AG04449 (cell line): ENCODE data around the gene GALR2.
A peak's percentile ranks its signal among the peaks of the same experiment; 100 is the strongest.
"Not testable (repeated sequence)": the region's sequence is repeated elsewhere in the genome, so short reads cannot be mapped to it uniquely, and the experiment has no call there.

Source experiments
- CTCF ChIA-PET: fragments of 350-600 bp; formaldehyde crosslinking; extraction: SDS; loops from one replicate; lab custom pipeline; 2021; ENCODE audit warnings: antibody characterized with exemption; lab: Yijun Ruan, JAX
- POLR2A ChIA-PET: fragments of 400-600, 350-600 bp; formaldehyde crosslinking; extraction: SDS; loops from one replicate; lab custom pipeline; 2020; ENCODE audit warnings: antibody characterized with exemption, inconsistent platforms; lab: Yijun Ruan, JAX
- DNase-seq: peaks from one replicate; pipeline ENCODE4 v3.0.0-alpha.2; 2010; ENCODE audit warnings: low read depth, low spot score
- H3K4me3 ChIP-seq: 2 replicates; pipeline ENCODE4 v1.5.1; 2011; ENCODE audit warnings: low read depth, mild to moderate bottlenecking, control low read depth, low read length
- TF ChIP-seq, protein P1 (sequence below): IDR thresholded peaks from one replicate; pipeline ENCODE4 v1.5.1; 2011; ENCODE audit warnings: mild to moderate bottlenecking, moderate library complexity, low read length, control low read depth, inconsistent platforms; ENCODE audit not compliant: insufficient read depth; ENCODE audit errors: missing control alignments

Gene GALR2

DNA sequence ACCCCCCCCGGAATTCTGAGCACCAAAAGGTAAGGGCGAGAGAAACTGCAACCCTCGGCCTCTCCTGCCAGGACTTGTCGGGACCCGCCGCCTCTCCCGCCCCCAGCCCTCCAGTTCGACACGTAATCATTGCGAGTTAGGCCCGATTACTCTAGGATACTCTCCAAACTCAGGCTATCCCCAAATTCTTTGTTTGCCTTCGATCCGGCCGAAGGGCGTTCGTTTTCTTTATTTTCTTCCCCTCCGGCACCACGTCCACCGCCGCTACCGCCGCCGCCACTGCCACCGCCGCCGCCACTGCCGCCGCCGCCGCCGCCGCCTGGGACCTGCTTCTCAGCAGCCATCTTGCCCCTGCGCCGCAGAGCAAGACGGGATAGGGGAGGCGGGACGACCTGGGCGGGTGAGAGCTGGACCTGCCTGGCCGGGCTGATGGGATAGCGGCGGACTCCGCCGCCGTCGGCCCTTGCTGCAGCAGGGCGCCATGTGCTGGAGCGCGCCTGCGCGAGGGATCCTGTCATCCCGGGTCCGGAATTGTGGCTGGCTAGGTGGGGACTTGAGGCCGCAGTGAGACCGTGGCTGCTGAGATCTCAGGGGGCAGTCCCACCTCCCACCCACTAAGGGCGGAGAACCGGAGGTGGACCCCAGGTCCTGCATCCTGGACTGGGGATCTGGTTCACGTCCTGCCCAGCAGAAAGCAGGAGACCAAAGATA is 2.3 kb upstream of the GALR2 start, which contains the start of gene SRP68:
Gene SRP68 (minus strand): TSS at position 370 of the 711 bp plus-strand sequence. CDS start 26 bp downstream, at position 344.
- POLR2A ChIA-PET: interaction anchor here (1.0 kb wide), 1 partner anchor 37 kb away, joined by 3 read pairs; no protein-coding TSS in a partner anchor
- CTCF ChIA-PET: interaction anchor here (1.0 to 1.5 kb wide), 2 partner anchors 58 to 208 kb away, joined by 3 to 4 read pairs; no protein-coding TSS in a partner anchor
- TF ChIP-seq, protein P1, sequence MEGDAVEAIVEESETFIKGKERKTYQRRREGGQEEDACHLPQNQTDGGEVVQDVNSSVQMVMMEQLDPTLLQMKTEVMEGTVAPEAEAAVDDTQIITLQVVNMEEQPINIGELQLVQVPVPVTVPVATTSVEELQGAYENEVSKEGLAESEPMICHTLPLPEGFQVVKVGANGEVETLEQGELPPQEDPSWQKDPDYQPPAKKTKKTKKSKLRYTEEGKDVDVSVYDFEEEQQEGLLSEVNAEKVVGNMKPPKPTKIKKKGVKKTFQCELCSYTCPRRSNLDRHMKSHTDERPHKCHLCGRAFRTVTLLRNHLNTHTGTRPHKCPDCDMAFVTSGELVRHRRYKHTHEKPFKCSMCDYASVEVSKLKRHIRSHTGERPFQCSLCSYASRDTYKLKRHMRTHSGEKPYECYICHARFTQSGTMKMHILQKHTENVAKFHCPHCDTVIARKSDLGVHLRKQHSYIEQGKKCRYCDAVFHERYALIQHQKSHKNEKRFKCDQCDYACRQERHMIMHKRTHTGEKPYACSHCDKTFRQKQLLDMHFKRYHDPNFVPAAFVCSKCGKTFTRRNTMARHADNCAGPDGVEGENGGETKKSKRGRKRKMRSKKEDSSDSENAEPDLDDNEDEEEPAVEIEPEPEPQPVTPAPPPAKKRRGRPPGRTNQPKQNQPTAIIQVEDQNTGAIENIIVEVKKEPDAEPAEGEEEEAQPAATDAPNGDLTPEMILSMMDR: no peak
- H3K4me3 ChIP-seq: peak within 1 kb of the TSS; percentile 91
- peak; percentile 64 for DNase-seq

DNA sequence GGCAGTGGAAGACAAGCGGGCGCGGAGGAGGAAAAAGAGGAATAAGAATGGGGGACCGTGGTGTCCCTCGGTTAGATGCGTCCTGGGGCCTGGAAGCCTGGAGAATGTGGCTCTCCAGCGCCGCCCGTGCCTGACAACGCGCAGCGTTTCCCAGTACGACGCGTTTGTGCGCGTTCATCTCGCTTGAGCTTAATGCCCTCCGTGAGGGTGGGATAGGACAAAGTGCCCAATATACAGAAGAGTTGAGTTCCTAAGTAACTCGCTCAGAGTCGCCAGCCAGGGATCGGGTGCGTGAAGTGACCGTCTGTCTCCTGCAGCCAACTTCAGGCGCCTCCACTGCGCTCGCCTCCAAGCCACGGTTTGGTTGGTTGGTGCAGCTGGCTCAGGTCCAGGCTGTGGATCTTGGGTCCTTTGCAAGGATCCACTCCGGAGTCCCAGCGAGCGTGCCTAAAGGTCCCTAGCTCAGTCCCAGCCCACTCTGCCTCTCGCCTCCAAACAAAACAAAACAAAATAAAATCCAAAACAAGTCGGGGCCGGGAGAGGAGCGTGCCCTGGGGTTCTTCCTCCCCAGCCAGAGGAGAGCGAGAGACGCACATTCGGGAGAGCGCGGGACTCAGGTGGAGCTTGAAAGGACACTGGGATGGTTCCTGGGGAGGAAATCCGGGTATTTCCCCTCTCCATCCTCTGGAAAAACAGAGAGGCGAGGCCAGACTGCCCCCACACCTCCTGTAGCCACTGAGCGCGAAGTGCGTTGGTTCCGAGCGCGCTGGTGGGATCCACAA is 974 bp downstream of the GALR2 start:
- TF ChIP-seq, protein P1: no peak
- ChIA-PET POLR2A (no interaction called here), CTCF (interaction anchor here (1.0 kb wide), 1 partner anchor 62 kb away, joined by 4 read pairs; no protein-coding TSS in a partner anchor)
- no peak for DNase-seq
- H3K4me3 ChIP-seq: no peak overlapping the region

GRCh38 chr17:76076146-76076764 is 1.7 kb downstream of the GALR2 start:
- CTCF ChIA-PET: no interaction called here
- DNase-seq: no peak
- no peak overlapping the region for H3K4me3 ChIP-seq
- POLR2A ChIA-PET: no interaction called here
- TF ChIP-seq, protein P1: no peak

DNA sequence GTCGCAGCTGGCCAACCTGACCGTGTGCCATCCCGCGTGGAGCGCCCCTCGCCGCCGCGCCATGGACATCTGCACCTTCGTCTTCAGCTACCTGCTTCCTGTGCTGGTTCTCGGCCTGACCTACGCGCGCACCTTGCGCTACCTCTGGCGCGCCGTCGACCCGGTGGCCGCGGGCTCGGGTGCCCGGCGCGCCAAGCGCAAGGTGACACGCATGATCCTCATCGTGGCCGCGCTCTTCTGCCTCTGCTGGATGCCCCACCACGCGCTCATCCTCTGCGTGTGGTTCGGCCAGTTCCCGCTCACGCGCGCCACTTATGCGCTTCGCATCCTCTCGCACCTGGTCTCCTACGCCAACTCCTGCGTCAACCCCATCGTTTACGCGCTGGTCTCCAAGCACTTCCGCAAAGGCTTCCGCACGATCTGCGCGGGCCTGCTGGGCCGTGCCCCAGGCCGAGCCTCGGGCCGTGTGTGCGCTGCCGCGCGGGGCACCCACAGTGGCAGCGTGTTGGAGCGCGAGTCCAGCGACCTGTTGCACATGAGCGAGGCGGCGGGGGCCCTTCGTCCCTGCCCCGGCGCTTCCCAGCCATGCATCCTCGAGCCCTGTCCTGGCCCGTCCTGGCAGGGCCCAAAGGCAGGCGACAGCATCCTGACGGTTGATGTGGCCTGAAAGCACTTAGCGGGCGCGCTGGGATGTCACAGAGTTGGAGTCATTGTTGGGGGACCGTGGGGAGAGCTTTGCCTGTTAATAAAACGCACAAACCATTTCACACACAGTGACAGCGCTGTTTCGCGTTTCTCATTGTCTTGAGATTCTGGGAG is 2.4 kb downstream of the GALR2 start:
- ChIA-PET CTCF (interaction anchor here (0.9 kb wide), 1 partner anchor 202 kb away, joined by 3 read pairs; no protein-coding TSS in a partner anchor), POLR2A (no interaction called here)
- no peak for DNase-seq
- no peak overlapping the region for H3K4me3 ChIP-seq
- TF ChIP-seq, protein P1: no peak

DNA sequence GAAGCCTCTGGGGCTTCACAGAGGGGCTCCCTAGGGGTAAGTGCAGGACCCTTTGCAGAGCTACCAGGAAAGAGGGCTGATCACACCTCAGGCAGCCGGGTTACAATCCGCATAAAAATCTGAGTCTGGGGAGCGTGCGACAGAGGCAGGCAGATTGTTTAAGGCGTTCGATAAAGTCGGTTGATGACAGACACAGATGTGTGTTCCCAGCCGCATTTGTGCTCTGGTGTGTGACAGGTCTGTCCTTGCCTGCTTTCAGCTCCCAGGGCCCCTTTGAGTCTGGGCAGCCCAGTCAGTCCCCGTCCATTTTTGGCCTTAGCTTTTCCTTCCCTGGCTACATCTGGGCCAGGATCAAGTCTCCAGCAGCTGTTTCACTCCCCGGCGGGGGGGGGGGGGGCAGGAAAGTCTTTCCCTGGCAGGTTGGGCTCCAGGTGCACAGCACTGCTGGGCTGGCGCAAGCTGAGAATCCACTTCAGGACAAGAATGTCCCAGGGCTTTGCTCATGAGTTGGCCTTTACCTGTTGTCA is 3.1 kb downstream of the GALR2 start:
- TF ChIP-seq, protein P1: no peak
- no peak for DNase-seq
- H3K4me3 ChIP-seq: no peak overlapping the region
- POLR2A ChIA-PET: no interaction called here
- CTCF ChIA-PET: interaction anchor here (0.9 kb wide), 1 partner anchor 202 kb away, joined by 3 read pairs; no protein-coding TSS in a partner anchor

DNA sequence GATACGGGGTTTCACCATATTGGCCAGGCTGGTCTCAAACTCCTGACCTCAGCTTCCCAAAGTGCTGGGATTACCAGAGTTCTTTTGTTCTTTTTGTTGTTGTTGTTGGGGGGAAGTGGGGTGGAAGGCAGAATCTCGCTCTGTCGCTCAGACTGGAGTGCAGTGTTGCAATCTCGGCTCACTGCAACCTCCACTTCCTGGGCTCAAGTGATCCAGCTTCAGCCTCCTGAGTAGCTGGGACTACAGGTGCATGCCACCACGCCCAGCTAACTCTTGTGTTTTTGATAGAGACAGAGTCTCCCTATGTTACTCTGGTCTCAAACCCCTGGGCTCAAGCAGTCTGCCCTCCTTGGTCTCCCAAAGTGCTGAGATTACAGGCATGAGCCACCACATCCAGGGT is 3.8 kb downstream of the GALR2 start:
- POLR2A ChIA-PET, DNase-seq, H3K4me3 ChIP-seq: not testable (repeated sequence)
- CTCF ChIA-PET: interaction anchor here (0.9 kb wide), 1 partner anchor 201 kb away, joined by 3 read pairs; no protein-coding TSS in a partner anchor
